HL-60 (cell line): ENCODE data around the gene RAB15.

Source experiments
- DNase-seq, 2 experiments: peaks; one replicate each; pipeline ENCODE4 v3.0.0-alpha.2; 2010 to 2020; ENCODE audit warnings: low read depth in 1 of 2, low spot score in 1 of 2
- H3K27ac ChIP-seq: fragments of 250-450 bp; sonication (Bioruptor Pico); replicated peaks from 2 replicates; pipeline ENCODE4 v1.5.1; 2020; ENCODE audit warnings: mild to moderate bottlenecking, moderate library complexity
- H3K27me3 ChIP-seq: fragments of 250-450 bp; sonication (Bioruptor Pico); 2 replicates; pipeline ENCODE4 v1.5.1; 2021; ENCODE audit warnings: mild to moderate bottlenecking, moderate library complexity; ENCODE audit not compliant: insufficient read depth, poor library complexity, severe bottlenecking
- H3K4me3 ChIP-seq: replicated peaks from 2 replicates; pipeline ENCODE4 v1.5.1; 2011; ENCODE audit warnings: mild to moderate bottlenecking, control low read depth, low read length; ENCODE audit not compliant: insufficient read depth
- CTCF ChIP-seq: IDR thresholded peaks from one replicate; pipeline ENCODE4 v1.5.1; 2011; ENCODE audit warnings: low read length, control low read depth, inconsistent platforms; ENCODE audit not compliant: insufficient read depth
- GABPA ChIP-seq: IDR thresholded peaks from 2 replicates; pipeline ENCODE4 v1.6.1; 2012; ENCODE audit warnings: low read depth
- POLR2AphosphoS5 ChIP-seq: IDR thresholded peaks from 2 replicates; pipeline ENCODE4 v1.6.1; 2012; ENCODE audit warnings: low read depth
- REST ChIP-seq: IDR thresholded peaks from 2 replicates; pipeline ENCODE4 v1.6.1; 2012; ENCODE audit warnings: low read depth; ENCODE audit not compliant: insufficient replicate concordance
- SPI1 ChIP-seq: IDR thresholded peaks from 2 replicates; pipeline ENCODE4 v1.6.1; 2012; ENCODE audit warnings: low read depth, mild to moderate bottlenecking, borderline replicate concordance

RAB15 gene

DNA sequence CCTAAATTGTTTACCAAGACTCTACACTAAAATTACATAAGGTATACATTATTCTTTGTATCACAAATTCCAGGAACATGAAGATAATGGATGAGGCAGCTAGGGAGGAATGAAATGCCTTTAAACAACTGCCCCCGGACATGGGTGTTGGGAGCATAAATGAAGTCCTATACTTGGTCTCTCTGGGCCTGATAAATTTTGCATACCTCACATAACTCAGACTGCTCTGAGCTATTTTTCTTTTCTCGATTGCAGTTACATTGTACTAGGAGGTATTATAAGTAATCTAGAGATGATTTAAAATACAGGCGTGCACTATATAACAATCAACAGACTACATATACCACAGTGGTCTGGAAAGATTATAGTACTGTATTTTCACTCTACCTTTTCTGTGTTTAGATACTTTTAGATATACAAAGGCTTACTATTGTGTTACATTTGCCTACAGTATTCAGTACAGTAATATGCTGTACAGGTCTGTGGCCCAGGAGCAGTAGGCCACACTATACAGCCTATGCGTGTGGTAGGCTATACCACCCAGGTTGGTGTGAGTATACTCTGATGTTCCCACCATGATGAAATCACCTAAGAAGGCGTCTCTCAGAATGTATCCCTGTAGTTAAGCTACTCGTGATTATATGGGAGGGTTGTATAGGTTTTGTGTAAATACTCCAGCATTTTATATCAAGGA, 28.9 kb upstream of the RAB15 start:
- TF ChIP-seq POLR2AphosphoS5 (no peak), SPI1 (no peak), GABPA (no peak), REST (no peak), CTCF (no peak)
- no peak overlapping the region for H3K27ac ChIP-seq
- no peak overlapping the region for H3K4me3 ChIP-seq
- H3K27me3 ChIP-seq, result no peaks in the 10 kb centered on the region
- DNase-seq, result no peak

- no peak overlapping the region for H3K4me3 ChIP-seq
- H3K27ac ChIP-seq, result no peak overlapping the region
- TF ChIP-seq POLR2AphosphoS5 (no peak), GABPA (no peak), CTCF (no peak), SPI1 (no peak), REST (no peak)
- no peaks in the 10 kb centered on the region for H3K27me3 ChIP-seq
- no peak for DNase-seq
Observed at GRCh38 chr14:64998455-64998931, 26.4 kb upstream of the RAB15 start.

DNA sequence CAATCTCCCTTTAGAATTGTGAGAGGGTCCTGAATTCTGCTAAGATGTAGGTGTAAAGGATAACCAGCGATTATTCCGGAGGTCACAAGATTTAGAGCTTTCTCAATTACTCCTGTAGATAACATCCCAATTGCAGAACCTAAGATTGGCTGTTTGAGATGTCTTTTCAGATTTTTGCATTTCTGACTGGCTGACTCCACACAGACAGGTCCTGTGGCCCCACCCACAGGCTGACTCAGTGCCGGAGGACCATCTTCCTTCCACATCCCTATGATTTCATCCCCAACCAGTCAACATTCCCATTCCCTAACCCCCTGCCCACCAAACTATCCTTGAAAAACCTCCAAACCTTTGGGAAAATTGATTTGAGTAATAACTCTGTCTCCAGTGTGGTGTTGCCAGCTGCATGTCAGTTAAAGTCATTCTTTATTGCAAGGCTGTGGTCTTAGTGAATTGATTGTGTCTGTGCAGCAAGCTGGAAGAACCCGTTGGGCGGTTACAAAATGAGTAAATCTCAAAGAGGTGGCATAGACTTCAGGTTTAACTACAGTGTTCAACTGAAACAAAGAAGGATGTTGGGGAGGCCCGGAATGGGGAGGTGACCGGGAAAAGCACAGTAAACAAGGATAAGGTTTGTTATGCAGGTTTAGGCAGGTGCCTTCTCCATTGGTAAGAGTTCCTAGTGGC, 25.1 kb upstream of the RAB15 start:
- no peak for TF ChIP-seq CTCF
- TF ChIP-seq SPI1, result no peak
- TF ChIP-seq POLR2AphosphoS5, result no peak
- TF ChIP-seq GABPA, result no peak
- TF ChIP-seq REST, result no peak
- H3K27ac ChIP-seq, result no peak overlapping the region
- no peaks in the 10 kb centered on the region for H3K27me3 ChIP-seq
- DNase-seq, result no peak
- H3K4me3 ChIP-seq, result no peak overlapping the region
